K562 (cell line): ENCODE results near the gene NDUFB3. TPM values are rescaled to one million over a fixed set of nuclear protein-coding genes. Genes with fewer than 3 reads are reported as not detected.

Experiments used
- LCOR ChIP-seq: sonication (generic); formaldehyde crosslinking; IDR thresholded peaks from 2 replicates; pipeline ENCODE4 v1.8.0; 2022; ENCODE audit warnings: mild to moderate bottlenecking, missing genetic modification reagents
- MYC ChIP-seq, 2 experiments: fragments of 250-450 bp in 1 of 2; sonication (Bioruptor Pico) in 1 of 2; IDR thresholded peaks; 2 replicates each; pipeline versions ENCODE4 v1.5.1 to v1.6.1; 2012 to 2021; ENCODE audit warnings: low read depth in 2 of 2, borderline replicate concordance in 1 of 2, improper control_type of control experiment in 1 of 2, low read length in 1 of 2, mild to moderate bottlenecking in 1 of 2, moderate library complexity in 1 of 2
- SIRT6 ChIP-seq: IDR thresholded peaks from one replicate; pipeline ENCODE4 v1.6.1; 2012; ENCODE audit warnings: low read depth, mild to moderate bottlenecking, control low read depth, inconsistent platforms, low read length, moderate library complexity
- ZFPM2 ChIP-seq: fragments of 250-450 bp; sonication (Bioruptor Pico); IDR thresholded peaks from 2 replicates; pipeline ENCODE4 v1.5.1; 2022; ENCODE audit warnings: mild to moderate bottlenecking
- ZKSCAN8 ChIP-seq: fragments of 200-800 bp; sonication (Bioruptor generic); IDR thresholded peaks from 2 replicates; pipeline ENCODE4 v1.6.1; 2016; ENCODE audit warnings: missing genetic modification characterization, missing compliant biosample characterization
- ZNF445 ChIP-seq: fragments of 250-450 bp; sonication (Bioruptor Pico); IDR thresholded peaks from 2 replicates; pipeline ENCODE4 v1.4.0; 2020; ENCODE audit warnings: low read depth, mild to moderate bottlenecking, moderate library complexity
- polyA plus RNA-seq, 8 experiments: library from polyadenylated mRNA; depleted of rRNA in 4 of 8; stranded (reverse) in 5 of 8; unstranded in 3 of 8; fragments of >200 nt; fragmentation: Nextera tagmentation in 2 of 8; fragmentation: Illumina TruSeq in 1 of 8; extraction: Ambion mirVana in 2 of 8; extraction: Trizol in 1 of 8; gene quantifications; 2 replicates each; pipeline versions ENCODE4 v1.2.1 to v1.2.3, GENCODE V29; 2011 to 2014; ENCODE audit warnings: inconsistent platforms in 1 of 8, missing spikeins in 1 of 8
- total RNA-seq, 7 experiments: library from RNA; depleted of rRNA in 6 of 7; stranded (reverse); fragments of >200 nt in 6 of 7; fragmentation: Illumina TruSeq in 2 of 7; extraction: Trizol in 2 of 7; gene quantifications; 2 replicates each; pipeline versions ENCODE4 v1.2.1 to v1.2.3, GENCODE V29; 2011 to 2021; ENCODE audit warnings: low replicate concordance in 1 of 7
- TF ChIP-seq, protein P1 (sequence below): sonication (generic); formaldehyde crosslinking; IDR thresholded peaks from 2 replicates; pipeline ENCODE4 v1.9.0; 2022; ENCODE audit warnings: mild to moderate bottlenecking, missing genetic modification reagents
- TF ChIP-seq, protein P2 (sequence below): sonication (generic); formaldehyde crosslinking; IDR thresholded peaks from 2 replicates; pipeline ENCODE4 v1.8.0; 2022; ENCODE audit warnings: mild to moderate bottlenecking, missing genetic modification reagents
- TF ChIP-seq, protein P3 (sequence below), 2 experiments: fragments of 450-650 bp; conservative IDR thresholded peaks; 2 replicates each; pipeline ENCODE4 v1.6.1; 2017; ENCODE audit warnings: mild to moderate bottlenecking in 2 of 2, moderate library complexity in 2 of 2
- TF ChIP-seq, protein P4 (sequence below): fragments of 450-650 bp; IDR thresholded peaks from 2 replicates; pipeline ENCODE4 v1.6.1; 2016; ENCODE audit warnings: antibody characterized with exemption

The NDUFB3 gene
- total and polyA plus RNA-seq, 9 of the 15 experiments (the other 6 are each of a cell fraction or from before 2014, with no cell fraction given) = 126 to 786 (median 156) TPM

DNA sequence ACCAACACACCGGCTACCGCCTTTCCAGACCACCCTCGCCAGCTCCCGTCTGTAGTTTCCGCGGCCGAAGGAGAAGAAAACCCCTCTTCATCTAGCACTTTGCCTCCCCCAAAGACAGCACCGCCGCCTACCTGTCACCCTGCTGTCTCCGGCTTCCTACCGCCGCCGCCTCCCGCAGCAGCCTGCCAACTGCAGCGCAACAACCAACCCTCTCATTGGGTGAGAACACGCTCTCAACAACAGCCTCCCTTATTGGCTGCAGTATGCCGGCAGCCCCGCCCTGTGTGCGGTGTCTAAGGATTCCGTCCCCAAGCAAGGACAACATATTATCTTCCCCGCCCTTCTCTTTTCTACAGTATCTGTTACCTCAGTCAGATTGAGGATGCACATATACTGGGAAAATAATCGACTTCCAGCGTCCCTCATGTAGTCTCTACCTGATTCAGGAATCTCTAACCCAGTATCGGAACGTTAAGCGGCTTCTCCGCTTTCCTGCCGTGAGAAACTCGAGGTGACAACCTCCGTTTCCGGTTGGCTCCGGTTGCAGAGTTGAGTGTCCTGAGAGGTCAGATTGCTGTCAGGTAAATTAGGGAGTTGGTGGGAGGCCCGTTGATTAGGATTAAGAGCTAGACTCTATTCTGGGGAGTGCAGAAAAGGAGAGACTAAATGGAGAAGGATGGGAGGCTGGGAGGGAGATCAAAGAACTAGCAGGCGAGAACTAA is at the start of gene NDUFB3, which contains the start of gene HYCC2 (continued):
- TF ChIP-seq SIRT6 (no peak), ZNF445 (CRISPR knock-in tag) (no peak), ZKSCAN8 (CRISPR knock-in tag) (no peak), LCOR (CRISPR knock-in tag) (no peak; the same call in 1 of the 2 replicates), ZFPM2 (no peak), MYC (IDR thresholded peaks at IDR 0.05; ENCODE audit: low read depth, low read length) (no peak), MYC (CRISPR knock-in tag; IDR thresholded peaks at IDR 0.05; ENCODE audit: borderline replicate concordance, low read depth) (0 out of 2 replicates have a peak, but pooled peaks have one; percentile 27)
- TF ChIP-seq, protein P1, sequence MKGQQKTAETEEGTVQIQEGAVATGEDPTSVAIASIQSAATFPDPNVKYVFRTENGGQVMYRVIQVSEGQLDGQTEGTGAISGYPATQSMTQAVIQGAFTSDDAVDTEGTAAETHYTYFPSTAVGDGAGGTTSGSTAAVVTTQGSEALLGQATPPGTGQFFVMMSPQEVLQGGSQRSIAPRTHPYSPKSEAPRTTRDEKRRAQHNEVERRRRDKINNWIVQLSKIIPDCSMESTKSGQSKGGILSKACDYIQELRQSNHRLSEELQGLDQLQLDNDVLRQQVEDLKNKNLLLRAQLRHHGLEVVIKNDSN = no peak
- TF ChIP-seq, protein P2, sequence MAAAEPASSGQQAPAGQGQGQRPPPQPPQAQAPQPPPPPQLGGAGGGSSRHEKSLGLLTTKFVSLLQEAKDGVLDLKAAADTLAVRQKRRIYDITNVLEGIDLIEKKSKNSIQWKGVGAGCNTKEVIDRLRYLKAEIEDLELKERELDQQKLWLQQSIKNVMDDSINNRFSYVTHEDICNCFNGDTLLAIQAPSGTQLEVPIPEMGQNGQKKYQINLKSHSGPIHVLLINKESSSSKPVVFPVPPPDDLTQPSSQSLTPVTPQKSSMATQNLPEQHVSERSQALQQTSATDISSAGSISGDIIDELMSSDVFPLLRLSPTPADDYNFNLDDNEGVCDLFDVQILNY = no peak
- TF ChIP-seq, protein P3, sequence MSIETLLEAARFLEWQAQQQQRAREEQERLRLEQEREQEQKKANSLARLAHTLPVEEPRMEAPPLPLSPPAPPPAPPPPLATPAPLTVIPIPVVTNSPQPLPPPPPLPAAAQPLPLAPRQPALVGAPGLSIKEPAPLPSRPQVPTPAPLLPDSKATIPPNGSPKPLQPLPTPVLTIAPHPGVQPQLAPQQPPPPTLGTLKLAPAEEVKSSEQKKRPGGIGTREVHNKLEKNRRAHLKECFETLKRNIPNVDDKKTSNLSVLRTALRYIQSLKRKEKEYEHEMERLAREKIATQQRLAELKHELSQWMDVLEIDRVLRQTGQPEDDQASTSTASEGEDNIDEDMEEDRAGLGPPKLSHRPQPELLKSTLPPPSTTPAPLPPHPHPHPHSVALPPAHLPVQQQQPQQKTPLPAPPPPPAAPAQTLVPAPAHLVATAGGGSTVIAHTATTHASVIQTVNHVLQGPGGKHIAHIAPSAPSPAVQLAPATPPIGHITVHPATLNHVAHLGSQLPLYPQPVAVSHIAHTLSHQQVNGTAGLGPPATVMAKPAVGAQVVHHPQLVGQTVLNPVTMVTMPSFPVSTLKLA (conservative IDR thresholded peaks at IDR 0.05) = peak; percentile 72 to 87; a peak in 3 of 4 replicates
- TF ChIP-seq, protein P4, sequence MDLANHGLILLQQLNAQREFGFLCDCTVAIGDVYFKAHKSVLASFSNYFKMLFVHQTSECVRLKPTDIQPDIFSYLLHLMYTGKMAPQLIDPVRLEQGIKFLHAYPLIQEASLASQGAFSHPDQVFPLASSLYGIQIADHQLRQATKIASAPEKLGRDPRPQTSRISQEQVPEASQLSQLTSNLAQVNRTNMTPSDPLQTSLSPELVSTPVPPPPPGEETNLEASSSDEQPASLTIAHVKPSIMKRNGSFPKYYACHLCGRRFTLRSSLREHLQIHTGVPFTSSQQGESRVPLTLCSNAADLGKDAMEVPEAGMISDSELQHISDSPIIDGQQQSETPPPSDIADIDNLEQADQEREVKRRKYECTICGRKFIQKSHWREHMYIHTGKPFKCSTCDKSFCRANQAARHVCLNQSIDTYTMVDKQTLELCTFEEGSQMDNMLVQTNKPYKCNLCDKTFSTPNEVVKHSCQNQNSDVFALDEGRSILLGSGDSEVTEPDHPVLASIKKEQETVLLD = peak; percentile 42; the same call in 1 of the 2 replicates
